LNCAP (cell line): ENCODE data around the gene ADAMTS7.

Experiments
- TF ChIP-seq, protein P1 (sequence below): fragments of 450-650 bp; IDR thresholded peaks from 2 replicates; pipeline ENCODE4 v1.5.1; 2017; ENCODE audit warnings: mild to moderate bottlenecking

ADAMTS7 gene

GRCh38 chr15:78831229-78832207, 20.3 kb upstream of the ADAMTS7 start:
- TF ChIP-seq, protein P1, sequence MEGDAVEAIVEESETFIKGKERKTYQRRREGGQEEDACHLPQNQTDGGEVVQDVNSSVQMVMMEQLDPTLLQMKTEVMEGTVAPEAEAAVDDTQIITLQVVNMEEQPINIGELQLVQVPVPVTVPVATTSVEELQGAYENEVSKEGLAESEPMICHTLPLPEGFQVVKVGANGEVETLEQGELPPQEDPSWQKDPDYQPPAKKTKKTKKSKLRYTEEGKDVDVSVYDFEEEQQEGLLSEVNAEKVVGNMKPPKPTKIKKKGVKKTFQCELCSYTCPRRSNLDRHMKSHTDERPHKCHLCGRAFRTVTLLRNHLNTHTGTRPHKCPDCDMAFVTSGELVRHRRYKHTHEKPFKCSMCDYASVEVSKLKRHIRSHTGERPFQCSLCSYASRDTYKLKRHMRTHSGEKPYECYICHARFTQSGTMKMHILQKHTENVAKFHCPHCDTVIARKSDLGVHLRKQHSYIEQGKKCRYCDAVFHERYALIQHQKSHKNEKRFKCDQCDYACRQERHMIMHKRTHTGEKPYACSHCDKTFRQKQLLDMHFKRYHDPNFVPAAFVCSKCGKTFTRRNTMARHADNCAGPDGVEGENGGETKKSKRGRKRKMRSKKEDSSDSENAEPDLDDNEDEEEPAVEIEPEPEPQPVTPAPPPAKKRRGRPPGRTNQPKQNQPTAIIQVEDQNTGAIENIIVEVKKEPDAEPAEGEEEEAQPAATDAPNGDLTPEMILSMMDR: no peak

DNA sequence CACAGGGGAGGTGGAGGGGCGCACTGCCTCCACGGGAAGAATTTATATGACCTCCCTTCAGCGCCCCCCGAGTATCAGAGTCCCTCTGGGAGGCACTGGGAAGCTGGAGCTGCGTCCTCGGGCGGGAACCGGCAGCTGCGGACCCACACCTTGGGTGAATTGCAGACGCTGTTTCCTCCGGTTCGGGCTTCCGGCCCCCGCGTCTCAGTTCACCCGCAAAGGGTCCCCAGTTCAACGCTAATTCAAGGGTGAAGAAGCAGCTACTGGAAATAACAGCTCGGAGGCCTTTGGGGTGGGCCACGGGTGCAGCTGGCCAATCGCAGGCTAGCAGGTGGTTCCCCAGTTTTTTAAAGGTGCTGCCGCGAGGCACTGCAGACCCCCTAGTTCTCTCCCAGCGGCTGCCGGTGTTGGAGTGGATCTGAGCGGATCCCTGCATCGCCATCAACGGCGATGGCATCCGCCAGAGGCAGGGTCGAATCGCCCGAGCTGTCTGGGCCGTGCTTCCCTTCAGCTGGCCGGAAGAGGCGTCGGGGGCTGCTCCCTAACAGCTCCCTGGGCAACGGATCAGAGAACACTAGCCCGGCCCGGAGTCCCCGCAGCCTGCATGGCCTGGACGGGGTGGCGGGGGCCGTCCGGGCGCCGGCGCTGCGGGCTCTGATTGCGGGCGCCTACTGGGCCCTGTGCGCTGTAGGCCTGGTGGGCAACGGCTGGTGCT, 19.4 kb upstream of the ADAMTS7 start:
- TF ChIP-seq, protein P1: no peak

GRCh38 chr15:78828920-78829319, 17.7 kb upstream of the ADAMTS7 start:
- TF ChIP-seq, protein P1: no peak

DNA sequence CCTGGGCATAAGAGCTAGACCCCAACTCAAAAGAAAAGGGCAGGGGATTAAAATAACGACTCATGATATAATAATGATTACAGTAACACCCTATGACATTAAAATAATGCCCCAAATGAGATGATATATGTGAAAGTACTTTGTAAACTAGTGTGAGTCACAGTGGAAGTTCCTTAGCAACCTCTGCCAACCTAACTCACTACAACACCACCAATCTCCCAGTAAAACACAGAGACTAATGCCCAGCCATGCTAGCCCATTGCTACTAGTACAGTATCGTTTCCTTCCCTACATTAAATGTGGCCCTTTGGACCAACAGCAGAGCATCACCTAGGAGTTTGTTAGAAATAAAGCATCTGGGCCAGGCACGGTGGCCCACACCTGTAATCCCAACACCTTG, 11.2 kb upstream of the ADAMTS7 start:
- TF ChIP-seq, protein P1: no peak

GRCh38 chr15:78811825-78812183, 540 bp upstream of the ADAMTS7 start:
- TF ChIP-seq, protein P1: peak; percentile 22; the same call in 1 of the 2 replicates

DNA sequence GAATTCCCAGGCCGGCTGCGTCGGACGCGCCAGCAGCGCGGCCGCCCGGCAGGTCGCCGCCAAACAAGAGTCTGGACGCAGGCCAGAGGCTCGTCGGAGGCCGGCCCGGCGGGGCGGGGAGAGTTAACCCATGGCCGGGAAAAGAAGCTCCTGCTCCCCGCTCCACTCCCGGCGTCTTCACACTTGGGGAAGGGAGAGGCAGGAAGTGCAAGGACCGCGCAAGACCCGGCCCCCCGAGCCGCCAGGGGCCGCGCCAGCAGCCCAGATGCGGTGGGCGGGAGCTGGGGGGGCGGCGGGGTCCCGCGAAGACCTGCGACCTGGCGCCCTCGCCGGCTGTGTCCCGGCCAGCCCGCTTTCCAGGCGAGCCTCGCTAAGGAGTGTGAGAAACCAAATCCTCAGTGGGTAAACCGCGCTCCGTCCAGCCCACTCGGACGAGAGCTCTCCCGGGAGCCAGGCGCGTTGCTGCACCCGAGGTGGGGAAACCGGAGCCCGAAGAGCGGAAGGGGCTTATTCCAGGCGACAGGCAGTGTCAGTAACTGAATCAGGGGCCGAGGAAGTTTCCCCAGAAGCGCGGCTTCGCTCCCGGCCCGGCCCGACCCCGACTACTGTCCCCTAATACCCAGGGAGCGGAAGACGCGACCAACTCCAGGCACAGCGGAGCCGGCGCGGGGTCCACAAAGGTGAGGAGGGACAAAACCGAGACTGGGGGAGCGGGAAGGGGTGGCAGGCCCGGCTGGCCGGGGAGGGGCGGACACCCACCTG, 721 bp downstream of the ADAMTS7 start:
- TF ChIP-seq, protein P1: no peak

DNA sequence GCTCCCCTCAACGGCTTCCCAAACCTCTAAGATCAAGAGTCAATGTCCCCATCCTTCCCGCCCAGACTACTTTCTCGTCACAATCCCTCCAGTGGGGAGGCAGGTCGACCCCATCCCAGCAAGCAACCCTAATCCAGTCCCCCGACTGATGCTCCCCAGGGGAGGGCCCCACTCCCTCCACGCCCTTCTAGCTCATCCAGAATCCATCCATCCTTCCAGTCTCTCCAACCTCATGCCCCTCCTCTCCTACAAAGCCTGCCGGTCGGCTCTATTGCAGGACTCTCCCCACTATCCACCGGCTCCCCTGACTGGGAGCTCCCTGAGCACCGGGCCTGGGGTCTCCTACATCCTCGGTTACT, 1.3 kb downstream of the ADAMTS7 start:
- TF ChIP-seq, protein P1: no peak
